Hepatocyte (in vitro differentiated cells): ENCODE results near the gene TDRKH.

Experiments used
- EZH2 ChIP-seq: fragments of 200-600 bp; sonication (generic); IDR thresholded peaks from 2 replicates; pipeline ENCODE4 v1.6.1; 2016; ENCODE audit warnings: antibody characterized with exemption, mild to moderate bottlenecking, borderline replicate concordance
- TF ChIP-seq, protein P1 (sequence below): fragments of 200-600 bp; sonication (generic); IDR thresholded peaks from 2 replicates; pipeline ENCODE4 v1.5.1; 2016; ENCODE audit warnings: antibody characterized with exemption, mild to moderate bottlenecking; ENCODE audit not compliant: poor library complexity

DNA sequence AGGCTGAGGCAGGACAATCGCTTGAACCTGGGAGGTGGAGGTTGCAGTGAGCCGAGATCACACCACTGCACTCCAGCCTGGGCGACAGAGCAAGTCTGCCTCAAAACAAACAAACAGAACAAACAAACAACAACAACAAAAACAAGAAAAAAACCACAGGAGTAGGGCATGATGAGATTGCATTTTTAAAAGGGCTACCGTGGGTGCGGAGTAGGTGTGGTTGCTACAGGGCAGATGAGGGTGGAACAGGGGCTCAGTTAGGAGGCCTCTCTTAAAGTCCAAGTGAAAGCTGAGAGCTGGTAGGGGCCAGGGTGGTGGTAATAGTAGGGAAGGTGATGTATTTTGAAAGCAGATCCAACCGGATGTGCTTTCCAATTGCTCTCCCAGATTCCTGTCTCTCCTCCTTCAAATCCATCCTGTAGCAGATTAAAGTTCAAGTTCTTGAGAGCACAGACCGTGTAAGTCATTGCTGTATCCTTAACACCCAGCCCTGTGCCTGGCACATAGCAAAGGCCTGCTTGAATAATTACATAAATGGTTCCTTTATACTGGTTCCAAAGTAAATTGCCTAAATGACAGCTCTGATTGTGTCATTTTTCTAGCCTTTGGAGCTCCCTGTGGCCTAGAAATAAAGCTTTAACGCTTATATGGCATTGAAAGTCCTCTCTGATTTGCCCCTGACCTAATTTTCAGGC is 19.1 kb upstream of the TDRKH start:
- TF ChIP-seq EZH2: no peak
- TF ChIP-seq, protein P1, sequence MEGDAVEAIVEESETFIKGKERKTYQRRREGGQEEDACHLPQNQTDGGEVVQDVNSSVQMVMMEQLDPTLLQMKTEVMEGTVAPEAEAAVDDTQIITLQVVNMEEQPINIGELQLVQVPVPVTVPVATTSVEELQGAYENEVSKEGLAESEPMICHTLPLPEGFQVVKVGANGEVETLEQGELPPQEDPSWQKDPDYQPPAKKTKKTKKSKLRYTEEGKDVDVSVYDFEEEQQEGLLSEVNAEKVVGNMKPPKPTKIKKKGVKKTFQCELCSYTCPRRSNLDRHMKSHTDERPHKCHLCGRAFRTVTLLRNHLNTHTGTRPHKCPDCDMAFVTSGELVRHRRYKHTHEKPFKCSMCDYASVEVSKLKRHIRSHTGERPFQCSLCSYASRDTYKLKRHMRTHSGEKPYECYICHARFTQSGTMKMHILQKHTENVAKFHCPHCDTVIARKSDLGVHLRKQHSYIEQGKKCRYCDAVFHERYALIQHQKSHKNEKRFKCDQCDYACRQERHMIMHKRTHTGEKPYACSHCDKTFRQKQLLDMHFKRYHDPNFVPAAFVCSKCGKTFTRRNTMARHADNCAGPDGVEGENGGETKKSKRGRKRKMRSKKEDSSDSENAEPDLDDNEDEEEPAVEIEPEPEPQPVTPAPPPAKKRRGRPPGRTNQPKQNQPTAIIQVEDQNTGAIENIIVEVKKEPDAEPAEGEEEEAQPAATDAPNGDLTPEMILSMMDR: no peak
